GM18517 (cell line): Measurements from ENCODE around the gene AHNAK.
"Not testable (repeated sequence)": the region's sequence is repeated elsewhere in the genome, so short reads cannot be mapped to it uniquely, and the experiment has no call there.

ENCODE experiments used
- ATAC-seq: cut with Tn5 transposase; IDR thresholded peaks from one replicate; pipeline ENCODE4 v1.9.1; 2021; ENCODE audit warnings: mild to moderate bottlenecking, moderate library complexity; ENCODE audit not compliant: unreplicated experiment

The AHNAK gene

GRCh38 chr11:62553839-62554361, 7.3 kb upstream of the AHNAK start:
- ATAC-seq = no peak

GRCh38 chr11:62553080-62553838, 6.7 kb upstream of the AHNAK start:
- no peak for ATAC-seq

GRCh38 chr11:62552485-62553079, 6.0 kb upstream of the AHNAK start:
- no peak for ATAC-seq

GRCh38 chr11:62550478-62550877, 3.9 kb upstream of the AHNAK start:
- not testable (repeated sequence) for ATAC-seq

- ATAC-seq = no peak
These were observed 2.1 kb upstream of the AHNAK start for GRCh38 chr11:62548545-62549335.

- no peak for ATAC-seq
These were observed 1.2 kb upstream of the AHNAK start for GRCh38 chr11:62547691-62548281.

GRCh38 chr11:62546929-62547625, 471 bp upstream of the AHNAK start:
- ATAC-seq = no peak

GRCh38 chr11:62545437-62546243, 966 bp downstream of the AHNAK start:
- ATAC-seq = no peak

- no peak for ATAC-seq
These were observed 1.8 kb downstream of the AHNAK start for GRCh38 chr11:62544581-62545436.

GRCh38 chr11:62543680-62544444, 2.7 kb downstream of the AHNAK start:
- ATAC-seq = no peak

- no peak for ATAC-seq
These were observed 3.6 kb downstream of the AHNAK start for GRCh38 chr11:62542750-62543567.

GRCh38 chr11:62542111-62542745, 4.4 kb downstream of the AHNAK start:
- no peak for ATAC-seq

GRCh38 chr11:62540804-62541701, 5.6 kb downstream of the AHNAK start:
- peak; percentile 56 for ATAC-seq

GRCh38 chr11:62539238-62539925, 7.2 kb downstream of the AHNAK start:
- no peak for ATAC-seq
